Muscle layer of duodenum (tissue), 2 donors: Measurements from ENCODE around the gene RPS16.

Source experiments
- H3K27ac ChIP-seq: one replicate; pipeline ENCODE4 v1.7.0; 2013; ENCODE audit warnings: mild to moderate bottlenecking, low read length
- H3K27me3 ChIP-seq: one replicate; pipeline ENCODE4 v1.7.0; 2013; ENCODE audit warnings: low read depth, mild to moderate bottlenecking, control low read depth, low read length
- H3K36me3 ChIP-seq, 2 donors: one replicate each; pipeline ENCODE4 v1.7.0; 2013; ENCODE audit warnings: low read length in 2 of 2, control low read depth in 1 of 2, mild to moderate bottlenecking in 1 of 2; ENCODE audit not compliant: insufficient read depth in 2 of 2, control insufficient read depth in 1 of 2
- H3K4me1 ChIP-seq, 2 donors: one replicate each; pipeline ENCODE4 v1.7.0; 2013; ENCODE audit warnings: low read length in 2 of 2, mild to moderate bottlenecking in 2 of 2, control low read depth in 1 of 2, moderate library complexity in 1 of 2; ENCODE audit not compliant: insufficient read depth in 2 of 2, control insufficient read depth in 1 of 2
- H3K4me3 ChIP-seq, 2 donors: one replicate each; pipeline ENCODE4 v1.7.0; 2013; ENCODE audit warnings: low read length in 2 of 2, low read depth in 1 of 2, mild to moderate bottlenecking in 1 of 2
- H3K9me3 ChIP-seq, 2 donors: one replicate each; pipeline ENCODE4 v1.7.0; 2013; ENCODE audit warnings: low read length in 2 of 2, control low read depth in 1 of 2, mild to moderate bottlenecking in 1 of 2; ENCODE audit not compliant: control insufficient read depth in 1 of 2
- donor health status: healthy.

Gene RPS16

GRCh38 chr19:39448271-39448670 lies 12.5 kb upstream of the RPS16 start:
- Histone ChIP-seq H3K27me3 (no peaks in the 10 kb centered on the region), H3K27ac (no peak overlapping the region), H3K9me3 (no peaks in the 10 kb centered on the region), H3K4me1 (peaks cover 3 to 30% of the 10 kb centered on the region in 2 donors), H3K36me3 (peaks cover 9 to 18% of the 10 kb centered on the region in 2 donors), H3K4me3 (no peak overlapping the region)

GRCh38 chr19:39446365-39447084 lies 10.8 kb upstream of the RPS16 start:
- H3K27ac ChIP-seq: peak overlapping the region; percentile 99
- H3K9me3 ChIP-seq: no peaks in the 10 kb centered on the region
- H3K4me1 ChIP-seq: peaks cover 3 to 30% of the 10 kb centered on the region in 2 donors
- H3K27me3 ChIP-seq: no peaks in the 10 kb centered on the region
- peaks cover 3 to 14% of the 10 kb centered on the region in 2 donors for H3K36me3 ChIP-seq
- peak overlapping the region; percentile 93 to 96 for H3K4me3 ChIP-seq

GRCh38 chr19:39445196-39446111 lies 9.7 kb upstream of the RPS16 start, which contains the start of gene SUPT5H:
Gene SUPT5H (plus strand): TSS chr19:39445582. CDS start chr19:39445891, 309 bp downstream.
- Histone ChIP-seq H3K27ac (peak within 1 kb of the TSS; percentile 99), H3K9me3 (no peaks in the 10 kb centered on the region), H3K36me3 (peaks cover 3 to 14% of the 10 kb centered on the region in 2 donors), H3K27me3 (no peaks in the 10 kb centered on the region), H3K4me3 (peak within 1 kb of the TSS; percentile 93 to 96), H3K4me1 (peaks cover 3 to 32% of the 10 kb centered on the region in 2 donors)

- peaks cover 3 to 14% of the 10 kb centered on the region in 2 donors for H3K36me3 ChIP-seq
- peak overlapping the region; percentile 99 for H3K27ac ChIP-seq
- H3K4me1 ChIP-seq: peaks cover 3 to 35% of the 10 kb centered on the region in 2 donors
- no peaks in the 10 kb centered on the region for H3K9me3 ChIP-seq
- no peaks in the 10 kb centered on the region for H3K27me3 ChIP-seq
- peak overlapping the region; percentile 93 to 96 for H3K4me3 ChIP-seq
Measured at GRCh38 chr19:39444598-39445195, 8.9 kb upstream of the RPS16 start.

GRCh38 chr19:39438270-39438934 lies 2.7 kb upstream of the RPS16 start:
- Histone ChIP-seq H3K27me3 (no peaks in the 10 kb centered on the region), H3K27ac (no peak overlapping the region), H3K4me1 (peaks cover 16 to 23% of the 10 kb centered on the region in 2 donors), H3K4me3 (no peak overlapping the region), H3K9me3 (no peaks in the 10 kb centered on the region), H3K36me3 (peaks cover 9 to 12% of the 10 kb centered on the region in 2 donors)

- Histone ChIP-seq H3K36me3 (peaks cover 19 to 21% of the 10 kb centered on the region in 2 donors), H3K27ac (peak overlapping the region; percentile 87), H3K4me1 (peaks cover 16 to 23% of the 10 kb centered on the region in 2 donors), H3K9me3 (no peaks in the 10 kb centered on the region), H3K27me3 (no peaks in the 10 kb centered on the region), H3K4me3 (peak overlapping the region; percentile 91 to 96)
Measured at GRCh38 chr19:39436350-39436716, 584 bp upstream of the RPS16 start.

- H3K27ac ChIP-seq: peak overlapping the region; percentile 72
- no peaks in the 10 kb centered on the region for H3K27me3 ChIP-seq
- no peaks in the 10 kb centered on the region for H3K9me3 ChIP-seq
- H3K4me1 ChIP-seq: peaks cover 16 to 17% of the 10 kb centered on the region in 2 donors
- peaks cover 19 to 21% of the 10 kb centered on the region in 2 donors for H3K36me3 ChIP-seq
- peak overlapping the region; percentile 91 to 96 for H3K4me3 ChIP-seq
Measured at GRCh38 chr19:39434123-39435076, 1.3 kb downstream of the RPS16 start.

- Histone ChIP-seq H3K4me1 (peaks cover 16 to 25% of the 10 kb centered on the region in 2 donors), H3K27ac (peak overlapping the region; percentile 72), H3K27me3 (no peaks in the 10 kb centered on the region), H3K36me3 (peaks cover 19 to 21% of the 10 kb centered on the region in 2 donors), H3K9me3 (no peaks in the 10 kb centered on the region), H3K4me3 (peak overlapping the region in 1 of 2 donors; percentile 91)
Measured at GRCh38 chr19:39433480-39434079, 2.2 kb downstream of the RPS16 start.

GRCh38 chr19:39432677-39433025 lies 3.1 kb downstream of the RPS16 start:
- Histone ChIP-seq H3K36me3 (peaks cover 19 to 21% of the 10 kb centered on the region in 2 donors), H3K27me3 (no peaks in the 10 kb centered on the region), H3K4me1 (peaks cover 16 to 31% of the 10 kb centered on the region in 2 donors), H3K4me3 (no peak overlapping the region), H3K9me3 (no peaks in the 10 kb centered on the region), H3K27ac (no peak overlapping the region)
